Kidney (tissue), 14 donors: ENCODE results near the gene OXGR1. TPM values are rescaled to one million over a fixed set of nuclear protein-coding genes. Genes with fewer than 3 reads are reported as not detected.

ENCODE experiments used
- DNase-seq, 5 donors: peaks; one replicate each; pipeline ENCODE4 v3.0.0-alpha.2; 2013 to 2020
- FAIRE-seq: peaks from 2 replicates; lab custom pipeline; 2012; peaks lifted over from hg19 to GRCh38; lab: Jason Lieb, UNC
- H3K27ac ChIP-seq, 2 donors: one replicate each; pipeline ENCODE4 v1.7.0; 2013; ENCODE audit warnings: low read depth in 2 of 2, low read length in 2 of 2, inconsistent platforms in 1 of 2
- H3K27me3 ChIP-seq: one replicate; pipeline ENCODE4 v1.7.1; 2013; ENCODE audit warnings: low read length, inconsistent platforms; ENCODE audit not compliant: control insufficient read depth, insufficient read depth
- H3K36me3 ChIP-seq, 3 donors: one replicate each; pipeline versions ENCODE4 v1.7.0 to v1.7.1; 2013; ENCODE audit warnings: low read length in 3 of 3, control low read depth in 1 of 3, inconsistent platforms in 1 of 3; ENCODE audit not compliant: insufficient read depth in 3 of 3, control insufficient read depth in 2 of 3
- H3K4me1 ChIP-seq, 3 donors: one replicate each; pipeline versions ENCODE4 v1.7.0 to v1.7.1; 2013; ENCODE audit warnings: low read length in 3 of 3, inconsistent platforms in 1 of 3, low read depth in 1 of 3; ENCODE audit not compliant: control insufficient read depth in 2 of 3, insufficient read depth in 2 of 3
- H3K4me3 ChIP-seq, 3 donors: one replicate each; pipeline versions ENCODE4 v1.7.0 to v1.8.1; 2013; ENCODE audit warnings: low read length in 3 of 3, control low read depth in 1 of 3, inconsistent platforms in 1 of 3
- H3K9ac ChIP-seq, 3 donors: one replicate each; pipeline versions ENCODE4 v1.7.0 to v1.7.1; 2013; ENCODE audit warnings: low read length in 3 of 3, control low read depth in 1 of 3, inconsistent platforms in 1 of 3
- H3K9me3 ChIP-seq, 3 donors: one replicate each; pipeline versions ENCODE4 v1.7.0 to v1.7.1; 2013; ENCODE audit warnings: low read length in 3 of 3, control low read depth in 1 of 3, inconsistent platforms in 1 of 3; ENCODE audit not compliant: control insufficient read depth in 2 of 3, insufficient read depth in 1 of 3
- intact Hi-C: fragments of 100-400 bp; cut with DNase I; formaldehyde crosslinking; loops from one replicate; pipeline ENCODE4 v1.11.1; 2022
- polyA plus RNA-seq: library from polyadenylated mRNA; stranded (reverse); fragments of 350-450 nt; fragmentation: Illumina TruSeq; extraction: RNeasy Lipid Tissue Mini Kit (QIAGEN cat#74804); gene quantifications from one replicate; pipeline ENCODE4 v1.2.3, GENCODE V29; 2014; ENCODE audit warnings: low read depth, low replicate concordance; ENCODE audit not compliant: insufficient read depth
- total RNA-seq: library from RNA; stranded (reverse); fragmentation: NEBNext Ultra II Directional; extraction: Animal tissue kit (Norgen Biotek cat#: 25700); gene quantifications from one replicate; pipeline ENCODE4 v1.2.1, GENCODE V29; 2021
- TF ChIP-seq, protein P1 (sequence below): IDR thresholded peaks from 3 replicates; pipeline ENCODE4 v1.5.1; 2012; ENCODE audit warnings: mild to moderate bottlenecking, moderate library complexity, borderline replicate concordance; ENCODE audit not compliant: insufficient read depth; ENCODE audit errors: extremely low read depth
- donor health status: control.
- donor health status: control.
- donor health status: control.
- donor health status: control.
- donor health status: control.
- donor health status: DM: yes; HTN: yes; CAD: no.
- donor health status: Normal renal cell carcinoma (clear cell type).

OXGR1 gene
- total and polyA plus RNA-seq, 2 donors from 2014 or later: 0.72 to 3.5 TPM

DNA sequence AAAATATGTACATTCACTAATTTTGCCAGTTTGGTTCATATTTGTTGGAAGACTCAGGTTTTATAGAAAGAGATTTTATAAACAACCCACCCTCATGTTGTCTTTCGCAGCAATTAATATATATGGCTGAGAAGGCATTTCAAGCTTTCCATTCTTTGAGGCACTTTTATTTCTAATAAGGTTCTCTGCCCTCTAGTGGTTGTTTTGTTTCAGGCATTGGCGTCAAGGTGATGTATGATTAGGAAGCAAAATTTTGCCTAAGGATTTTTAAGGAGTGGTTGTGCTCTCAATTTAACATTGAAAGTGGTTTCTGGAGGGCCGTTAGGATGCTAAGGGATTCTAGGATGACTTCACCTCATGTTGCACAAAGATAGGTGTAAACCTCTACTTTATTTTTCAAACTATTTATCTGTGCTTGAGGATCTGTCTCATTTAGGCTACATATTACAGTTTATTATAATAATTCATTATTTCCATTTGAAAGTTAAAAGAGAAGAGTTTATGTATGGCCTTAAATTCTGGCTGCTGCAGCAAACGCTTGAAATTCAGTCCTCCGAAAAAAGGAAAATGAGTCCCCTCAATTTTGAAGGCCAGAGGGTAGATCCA is 35.9 kb downstream of the OXGR1 start:
- H3K9ac ChIP-seq: no peak overlapping the region
- H3K27ac ChIP-seq: no peak overlapping the region
- intact Hi-C loops: no loop called here
- no peaks in the 10 kb centered on the region for H3K4me1 ChIP-seq
- H3K27me3 ChIP-seq: no peaks in the 10 kb centered on the region
- TF ChIP-seq, protein P1, sequence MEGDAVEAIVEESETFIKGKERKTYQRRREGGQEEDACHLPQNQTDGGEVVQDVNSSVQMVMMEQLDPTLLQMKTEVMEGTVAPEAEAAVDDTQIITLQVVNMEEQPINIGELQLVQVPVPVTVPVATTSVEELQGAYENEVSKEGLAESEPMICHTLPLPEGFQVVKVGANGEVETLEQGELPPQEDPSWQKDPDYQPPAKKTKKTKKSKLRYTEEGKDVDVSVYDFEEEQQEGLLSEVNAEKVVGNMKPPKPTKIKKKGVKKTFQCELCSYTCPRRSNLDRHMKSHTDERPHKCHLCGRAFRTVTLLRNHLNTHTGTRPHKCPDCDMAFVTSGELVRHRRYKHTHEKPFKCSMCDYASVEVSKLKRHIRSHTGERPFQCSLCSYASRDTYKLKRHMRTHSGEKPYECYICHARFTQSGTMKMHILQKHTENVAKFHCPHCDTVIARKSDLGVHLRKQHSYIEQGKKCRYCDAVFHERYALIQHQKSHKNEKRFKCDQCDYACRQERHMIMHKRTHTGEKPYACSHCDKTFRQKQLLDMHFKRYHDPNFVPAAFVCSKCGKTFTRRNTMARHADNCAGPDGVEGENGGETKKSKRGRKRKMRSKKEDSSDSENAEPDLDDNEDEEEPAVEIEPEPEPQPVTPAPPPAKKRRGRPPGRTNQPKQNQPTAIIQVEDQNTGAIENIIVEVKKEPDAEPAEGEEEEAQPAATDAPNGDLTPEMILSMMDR: peak; percentile 69
- H3K36me3 ChIP-seq: no peaks in the 10 kb centered on the region
- no peaks in the 10 kb centered on the region for H3K9me3 ChIP-seq
- DNase-seq (peak in 2 of 5 donors; percentile 58 to 62), FAIRE-seq (peak; percentile 81)
- H3K4me3 ChIP-seq: no peak overlapping the region

DNA sequence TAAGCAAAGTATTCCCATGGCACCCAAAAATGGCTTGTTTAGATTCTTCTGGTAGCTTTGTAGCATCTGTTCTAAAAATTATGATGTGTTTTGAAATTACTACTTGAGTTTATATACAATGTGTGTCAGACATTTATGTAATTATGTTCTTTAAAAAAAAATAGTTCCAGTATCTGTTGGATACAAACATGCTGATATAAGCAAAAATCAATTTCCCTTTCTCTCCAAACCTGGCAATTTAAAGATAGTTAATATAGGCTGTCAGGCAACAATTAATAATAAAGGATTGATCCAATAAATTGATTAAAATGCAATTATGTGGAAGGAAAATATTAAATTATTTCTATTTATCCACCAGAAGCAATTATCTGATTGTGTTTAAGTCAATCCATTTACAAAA is 41.7 kb downstream of the OXGR1 start:
- Histone ChIP-seq H3K9me3 (no peaks in the 10 kb centered on the region), H3K4me1 (no peaks in the 10 kb centered on the region), H3K4me3 (no peak overlapping the region), H3K27me3 (no peaks in the 10 kb centered on the region), H3K9ac (no peak overlapping the region), H3K27ac (no peak overlapping the region), H3K36me3 (no peaks in the 10 kb centered on the region)
- intact Hi-C loops: no loop called here
- TF ChIP-seq, protein P1: no peak
- FAIRE-seq (no peak), DNase-seq (no peak)

DNA sequence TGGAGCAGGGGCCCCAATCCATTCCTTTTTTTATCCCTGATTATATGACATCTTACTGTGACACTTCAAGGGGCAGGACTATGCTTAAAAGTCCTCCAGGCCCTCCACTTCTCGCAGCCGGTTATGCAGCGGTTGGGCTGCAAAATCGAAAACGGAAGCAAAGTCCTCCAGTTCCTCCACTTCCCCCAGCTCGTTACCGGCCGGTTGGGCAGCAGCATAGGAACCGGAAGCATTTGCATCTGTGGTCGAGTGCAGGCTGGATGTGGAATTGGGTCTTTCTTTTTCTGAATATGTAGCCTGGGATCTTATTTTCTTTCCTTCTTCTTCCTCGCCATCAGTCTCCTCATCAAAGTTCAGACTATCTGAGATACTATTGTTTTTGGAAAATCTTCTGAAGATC is 46.1 kb downstream of the OXGR1 start:
- Histone ChIP-seq H3K27ac (no peak overlapping the region), H3K4me1 (no peaks in the 10 kb centered on the region), H3K36me3 (no peaks in the 10 kb centered on the region), H3K4me3 (no peak overlapping the region), H3K9ac (no peak overlapping the region), H3K9me3 (no peaks in the 10 kb centered on the region), H3K27me3 (no peaks in the 10 kb centered on the region)
- FAIRE-seq: no peak
- intact Hi-C loops: no loop called here
- no peak for DNase-seq
- TF ChIP-seq, protein P1: no peak
